Measurements from ENCODE around the gene SLC4A1.

DNA sequence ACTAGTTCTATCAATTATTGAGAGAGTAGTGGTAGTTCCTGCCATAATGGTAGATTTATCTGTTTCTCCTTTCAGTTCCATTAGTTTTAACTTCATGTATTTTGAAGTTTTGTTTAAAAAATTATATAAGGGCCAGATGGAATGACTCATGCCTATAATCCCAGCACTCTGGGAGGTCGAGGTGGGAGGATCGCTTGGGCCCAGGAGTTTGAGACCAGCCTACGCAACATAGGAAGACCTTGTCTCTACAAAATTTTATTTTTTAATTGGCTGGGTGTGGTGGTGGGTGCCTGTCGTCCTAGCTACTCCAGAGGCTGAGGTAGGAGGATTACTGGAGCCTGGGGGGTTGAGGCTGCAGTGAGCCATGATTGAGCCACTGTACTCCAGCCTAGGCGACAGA is 34.4 kb downstream of the SLC4A1 start:
- TF ChIP-seq, protein P1, sequence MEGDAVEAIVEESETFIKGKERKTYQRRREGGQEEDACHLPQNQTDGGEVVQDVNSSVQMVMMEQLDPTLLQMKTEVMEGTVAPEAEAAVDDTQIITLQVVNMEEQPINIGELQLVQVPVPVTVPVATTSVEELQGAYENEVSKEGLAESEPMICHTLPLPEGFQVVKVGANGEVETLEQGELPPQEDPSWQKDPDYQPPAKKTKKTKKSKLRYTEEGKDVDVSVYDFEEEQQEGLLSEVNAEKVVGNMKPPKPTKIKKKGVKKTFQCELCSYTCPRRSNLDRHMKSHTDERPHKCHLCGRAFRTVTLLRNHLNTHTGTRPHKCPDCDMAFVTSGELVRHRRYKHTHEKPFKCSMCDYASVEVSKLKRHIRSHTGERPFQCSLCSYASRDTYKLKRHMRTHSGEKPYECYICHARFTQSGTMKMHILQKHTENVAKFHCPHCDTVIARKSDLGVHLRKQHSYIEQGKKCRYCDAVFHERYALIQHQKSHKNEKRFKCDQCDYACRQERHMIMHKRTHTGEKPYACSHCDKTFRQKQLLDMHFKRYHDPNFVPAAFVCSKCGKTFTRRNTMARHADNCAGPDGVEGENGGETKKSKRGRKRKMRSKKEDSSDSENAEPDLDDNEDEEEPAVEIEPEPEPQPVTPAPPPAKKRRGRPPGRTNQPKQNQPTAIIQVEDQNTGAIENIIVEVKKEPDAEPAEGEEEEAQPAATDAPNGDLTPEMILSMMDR (IDR thresholded peaks at IDR 0.05) = no peak
- TF ChIP-seq POLR2AphosphoS5 (IDR thresholded peaks at IDR 0.05) (no peak), EP300 (IDR thresholded peaks at IDR 0.05; ENCODE audit: low read depth) (no peak), POLR2A (IDR thresholded peaks at IDR 0.05) (no peak)
